ENCODE measurements around the gene BRD3. TPM values are rescaled to one million over a fixed set of nuclear protein-coding genes. Genes with fewer than 3 reads are reported as not detected.

BRD3 gene
- total and polyA plus RNA-seq, 11 donors, result 10.3 to 37.3 (median 27.5) TPM

DNA sequence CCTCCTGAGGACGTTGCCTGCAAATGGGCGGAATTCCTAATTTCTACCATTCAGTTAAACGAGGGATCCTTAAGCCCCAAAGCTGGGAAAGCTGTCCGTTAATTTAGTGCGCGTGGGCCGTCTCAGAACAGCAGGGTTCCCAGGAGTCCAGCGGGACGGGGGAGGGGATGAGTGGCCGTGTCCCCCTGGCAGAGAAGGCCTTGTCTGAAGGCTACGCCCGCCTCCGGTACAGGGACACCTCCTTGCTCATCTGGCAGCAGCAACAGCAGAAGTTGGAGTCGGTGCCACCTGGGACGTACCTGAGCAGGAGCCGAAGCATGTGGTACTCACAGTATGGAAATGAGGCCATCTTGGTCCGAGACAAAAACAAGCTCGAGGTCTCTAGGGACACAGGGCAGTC lies 41.2 kb downstream of the BRD3 start:
- peak overlapping the region in 4 of 12 donors; percentile 69 to 96 (median 90) for H3K4me3 ChIP-seq

GRCh38 chr9:134025606-134026541 lies 42.0 kb downstream of the BRD3 start:
- H3K4me3 ChIP-seq, result peak overlapping the region; percentile 55 to 96 (median 86)
- DNase-seq (peak in 2 of 5 donors; percentile 52 to 64), ATAC-seq (peak in 2 of 4 donors; percentile 1 to 9)
- peaks cover 0 to 11% (median 8%) of the 10 kb centered on the region in 12 donors for H3K4me1 ChIP-seq
- H3K36me3 ChIP-seq, result peaks cover 0 to 25% (median 14%) of the 10 kb centered on the region in 9 donors
- H3K9me3 ChIP-seq, result no peaks in the 10 kb centered on the region
- WGBS, 4 donors, result 8 to 39% (median 15%) methylated on average over 29 to 66 of the region's 66 CpGs
- TF ChIP-seq POLR2A (IDR thresholded peaks at IDR 0.05), result no peak
- TF ChIP-seq, protein P1, sequence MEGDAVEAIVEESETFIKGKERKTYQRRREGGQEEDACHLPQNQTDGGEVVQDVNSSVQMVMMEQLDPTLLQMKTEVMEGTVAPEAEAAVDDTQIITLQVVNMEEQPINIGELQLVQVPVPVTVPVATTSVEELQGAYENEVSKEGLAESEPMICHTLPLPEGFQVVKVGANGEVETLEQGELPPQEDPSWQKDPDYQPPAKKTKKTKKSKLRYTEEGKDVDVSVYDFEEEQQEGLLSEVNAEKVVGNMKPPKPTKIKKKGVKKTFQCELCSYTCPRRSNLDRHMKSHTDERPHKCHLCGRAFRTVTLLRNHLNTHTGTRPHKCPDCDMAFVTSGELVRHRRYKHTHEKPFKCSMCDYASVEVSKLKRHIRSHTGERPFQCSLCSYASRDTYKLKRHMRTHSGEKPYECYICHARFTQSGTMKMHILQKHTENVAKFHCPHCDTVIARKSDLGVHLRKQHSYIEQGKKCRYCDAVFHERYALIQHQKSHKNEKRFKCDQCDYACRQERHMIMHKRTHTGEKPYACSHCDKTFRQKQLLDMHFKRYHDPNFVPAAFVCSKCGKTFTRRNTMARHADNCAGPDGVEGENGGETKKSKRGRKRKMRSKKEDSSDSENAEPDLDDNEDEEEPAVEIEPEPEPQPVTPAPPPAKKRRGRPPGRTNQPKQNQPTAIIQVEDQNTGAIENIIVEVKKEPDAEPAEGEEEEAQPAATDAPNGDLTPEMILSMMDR (IDR thresholded peaks at IDR 0.05), result peak in 2 of 12 donors; percentile 9 to 31
- intact Hi-C loops (cut with DNase I), result loop anchor here in 8 of 10 donors (1.0 to 5.0 kb wide), 5 partner anchors 36 to 101 kb away; partner anchors contain the start of gene BRD3 (in 6 of the 8)
- peak overlapping the region in 11 of 12 donors; percentile 12 to 79 (median 51) for H3K27ac ChIP-seq
- no peaks in the 10 kb centered on the region for H3K27me3 ChIP-seq

More for the DNA sequence above, 41.2 kb downstream of the BRD3 start:
- Histone ChIP-seq H3K9me3 (no peaks in the 10 kb centered on the region), H3K27ac (no peak overlapping the region), H3K27me3 (no peaks in the 10 kb centered on the region), H3K36me3 (peaks cover 0 to 32% (median 21%) of the 10 kb centered on the region in 9 donors), H3K4me1 (peaks cover 0 to 11% (median 8%) of the 10 kb centered on the region in 12 donors)
- WGBS, 4 donors, result 89 to 92% (median 91%) methylated on average over 17 to 18 of the region's 18 CpGs
- intact Hi-C loops (cut with DNase I), result loop anchor here in 5 of 10 donors (5.0 kb wide), 3 partner anchors 36 to 101 kb away; partner anchors contain the start of gene BRD3 (in 4 of the 5)
- ATAC-seq (no peak), DNase-seq (peak in 1 of 5 donors; percentile 47)
- TF ChIP-seq, protein P1 (IDR thresholded peaks at IDR 0.05), result no peak
- TF ChIP-seq POLR2A (IDR thresholded peaks at IDR 0.05), result no peak

- WGBS, 4 donors, result 1 to 4% (median 2%) methylated on average over 15 to 43 of the region's 43 CpGs
Measured at GRCh38 chr9:134024828-134025605, 42.8 kb downstream of the BRD3 start, which contains the start of gene BRD3OS. BRD3OS (plus strand) TSS chr9:134025481; CDS start chr9:134026748, 1,267 bp downstream.

More at GRCh38 chr9:134024828-134025605, 42.8 kb downstream of the BRD3 start, which contains the start of gene BRD3OS:
- H3K27ac ChIP-seq, result peak within 1 kb of the TSS in 11 of 12 donors; percentile 12 to 79 (median 51)
- H3K27me3 ChIP-seq, result no peaks in the 10 kb centered on the region
- intact Hi-C loops (cut with DNase I), result loop anchor here in 8 of 10 donors (1.0 to 5.0 kb wide), 5 partner anchors 37 to 102 kb away; partner anchors contain the start of gene BRD3 (in 6 of the 8)
- H3K36me3 ChIP-seq, result peaks cover 0 to 17% (median 7%) of the 10 kb centered on the region in 9 donors
- no peaks in the 10 kb centered on the region for H3K9me3 ChIP-seq
- ATAC-seq (peak; percentile 96 to 98 (median 96)), DNase-seq (peak; percentile 96 to 98 (median 97))
- H3K4me3 ChIP-seq, result peak within 1 kb of the TSS; percentile 55 to 96 (median 86)
- peaks cover 0 to 11% (median 8%) of the 10 kb centered on the region in 12 donors for H3K4me1 ChIP-seq
- TF ChIP-seq POLR2A (IDR thresholded peaks at IDR 0.05), result peak in 1 of 2 donors; percentile 42
- TF ChIP-seq, protein P1 (IDR thresholded peaks at IDR 0.05), result no peak

Measured in heart left ventricle (tissue), 16 donors.